ENCODE measurements around the gene POU6F1.
A peak's percentile ranks its signal among the peaks of the same experiment; 100 is the strongest.

The POU6F1 gene

GRCh38 chr12:51253276-51253675, 35.4 kb upstream of the POU6F1 start:
- DNase-seq (ENCODE audit: low read depth), result no peak
- H3K4me3 ChIP-seq (ENCODE audit: low read depth, low read length), result no peak overlapping the region
- TF ChIP-seq CTCF (IDR thresholded peaks at IDR 0.05; ENCODE audit: control insufficient read depth, extremely low read depth, insufficient read depth), result no peak

- H3K4me3 ChIP-seq (ENCODE audit: low read depth, low read length), result no peak overlapping the region
- DNase-seq (ENCODE audit: low read depth), result no peak
- no peak for TF ChIP-seq CTCF (IDR thresholded peaks at IDR 0.05; ENCODE audit: control insufficient read depth, extremely low read depth, insufficient read depth)
These were observed 29.8 kb upstream of the POU6F1 start for GRCh38 chr12:51247523-51248206.

GRCh38 chr12:51246254-51246853, 28.5 kb upstream of the POU6F1 start:
- no peak for DNase-seq (ENCODE audit: low read depth)
- peak; percentile 32; the same call in 1 of the 2 replicates for TF ChIP-seq CTCF (IDR thresholded peaks at IDR 0.05; ENCODE audit: control insufficient read depth, extremely low read depth, insufficient read depth)
- H3K4me3 ChIP-seq (ENCODE audit: low read depth, low read length), result no peak overlapping the region

GRCh38 chr12:51245476-51246253, 27.8 kb upstream of the POU6F1 start:
- no peak overlapping the region for H3K4me3 ChIP-seq (ENCODE audit: low read depth, low read length)
- no peak for DNase-seq (ENCODE audit: low read depth)
- TF ChIP-seq CTCF (IDR thresholded peaks at IDR 0.05; ENCODE audit: control insufficient read depth, extremely low read depth, insufficient read depth), result no peak

GRCh38 chr12:51244269-51244668, 26.4 kb upstream of the POU6F1 start:
- DNase-seq (ENCODE audit: low read depth), result no peak
- no peak for TF ChIP-seq CTCF (IDR thresholded peaks at IDR 0.05; ENCODE audit: control insufficient read depth, extremely low read depth, insufficient read depth)
- no peak overlapping the region for H3K4me3 ChIP-seq (ENCODE audit: low read depth, low read length)

GRCh38 chr12:51242876-51243275, 25.0 kb upstream of the POU6F1 start:
- DNase-seq (ENCODE audit: low read depth), result no peak
- H3K4me3 ChIP-seq (ENCODE audit: low read depth, low read length), result no peak overlapping the region
- no peak for TF ChIP-seq CTCF (IDR thresholded peaks at IDR 0.05; ENCODE audit: control insufficient read depth, extremely low read depth, insufficient read depth)

Data from LNCaP clone FGC (cell line).